Mucosa of rectum (tissue), 2 donors: Measurements from ENCODE around the gene HDAC8.
"Not testable (repeated sequence)": the region's sequence is repeated elsewhere in the genome, so short reads cannot be mapped to it uniquely, and the experiment has no call there.

Source experiments
- H3K27ac ChIP-seq, 2 donors: one replicate each; pipeline ENCODE4 v1.7.0; 2013; ENCODE audit warnings: inconsistent platforms in 2 of 2, low read depth in 2 of 2, low read length in 2 of 2
- H3K27me3 ChIP-seq, 2 donors: one replicate each; pipeline ENCODE4 v1.7.0; 2013; ENCODE audit warnings: low read length in 2 of 2; ENCODE audit not compliant: control insufficient read depth in 2 of 2, insufficient read depth in 2 of 2
- H3K36me3 ChIP-seq, 2 donors: one replicate each; pipeline ENCODE4 v1.7.0; 2013; ENCODE audit warnings: low read length in 2 of 2; ENCODE audit not compliant: control insufficient read depth in 2 of 2, insufficient read depth in 2 of 2
- H3K4me1 ChIP-seq, 2 donors: one replicate each; pipeline ENCODE4 v1.7.0; 2013; ENCODE audit warnings: low read length in 2 of 2, mild to moderate bottlenecking in 1 of 2; ENCODE audit not compliant: control insufficient read depth in 2 of 2, insufficient read depth in 2 of 2
- H3K4me3 ChIP-seq, 2 donors: one replicate each; pipeline ENCODE4 v1.7.0; 2013; ENCODE audit warnings: low read length in 2 of 2
- H3K9ac ChIP-seq, 2 donors: one replicate each; pipeline ENCODE4 v1.7.0; 2013; ENCODE audit warnings: low read length in 2 of 2, low read depth in 1 of 2, mild to moderate bottlenecking in 1 of 2
- H3K9me3 ChIP-seq, 2 donors: one replicate each; pipeline ENCODE4 v1.7.0; 2013; ENCODE audit warnings: low read length in 2 of 2; ENCODE audit not compliant: control insufficient read depth in 2 of 2
- donor health status: healthy.
- donor health status: Normal muscosa, but diverticular disease.

Gene HDAC8

GRCh38 chrX:72340626-72341025 lies 232.0 kb downstream of the HDAC8 start:
- no peak overlapping the region for H3K4me3 ChIP-seq
- no peak overlapping the region for H3K27ac ChIP-seq
- no peak overlapping the region for H3K9ac ChIP-seq
- no peaks in the 10 kb centered on the region for H3K4me1 ChIP-seq
- H3K9me3 ChIP-seq: no peaks in the 10 kb centered on the region
- H3K36me3 ChIP-seq: no peaks in the 10 kb centered on the region
- H3K27me3 ChIP-seq: no peaks in the 10 kb centered on the region

GRCh38 chrX:72340041-72340440 lies 232.6 kb downstream of the HDAC8 start:
- no peaks in the 10 kb centered on the region for H3K27me3 ChIP-seq
- H3K4me3 ChIP-seq: no peak overlapping the region
- H3K9me3 ChIP-seq: no peaks in the 10 kb centered on the region
- H3K27ac ChIP-seq: no peak overlapping the region
- H3K4me1 ChIP-seq: no peaks in the 10 kb centered on the region
- H3K9ac ChIP-seq: no peak overlapping the region
- H3K36me3 ChIP-seq: no peaks in the 10 kb centered on the region

- H3K9ac ChIP-seq: no peak overlapping the region
- H3K4me3 ChIP-seq: no peak overlapping the region
- H3K9me3 ChIP-seq: no peaks in the 10 kb centered on the region
- no peak overlapping the region for H3K27ac ChIP-seq
- H3K36me3 ChIP-seq: no peaks in the 10 kb centered on the region
- peaks cover 0 to 2% of the 10 kb centered on the region in 2 donors for H3K27me3 ChIP-seq
- H3K4me1 ChIP-seq: no peaks in the 10 kb centered on the region
Measured at GRCh38 chrX:72330131-72330530, 242.5 kb downstream of the HDAC8 start.

GRCh38 chrX:72326605-72327300 lies 245.9 kb downstream of the HDAC8 start:
- no peak overlapping the region for H3K27ac ChIP-seq
- no peak overlapping the region for H3K9ac ChIP-seq
- no peaks in the 10 kb centered on the region for H3K36me3 ChIP-seq
- H3K4me3 ChIP-seq: no peak overlapping the region
- peaks cover 0 to 2% of the 10 kb centered on the region in 2 donors for H3K27me3 ChIP-seq
- H3K9me3 ChIP-seq: no peaks in the 10 kb centered on the region
- no peaks in the 10 kb centered on the region for H3K4me1 ChIP-seq

- H3K27me3 ChIP-seq, H3K4me1 ChIP-seq, H3K4me3 ChIP-seq, H3K9me3 ChIP-seq, H3K9ac ChIP-seq, H3K27ac ChIP-seq, H3K36me3 ChIP-seq: not testable (repeated sequence)
Measured at GRCh38 chrX:72319651-72320050, 253.0 kb downstream of the HDAC8 start.

GRCh38 chrX:72317139-72317538 lies 255.5 kb downstream of the HDAC8 start:
- H3K36me3 ChIP-seq: no peaks in the 10 kb centered on the region
- no peaks in the 10 kb centered on the region for H3K9me3 ChIP-seq
- H3K27me3 ChIP-seq: peaks cover 8 to 9% of the 10 kb centered on the region in 2 donors
- H3K4me3 ChIP-seq: no peak overlapping the region
- H3K9ac ChIP-seq: no peak overlapping the region
- no peak overlapping the region for H3K27ac ChIP-seq
- H3K4me1 ChIP-seq: no peaks in the 10 kb centered on the region

- no peaks in the 10 kb centered on the region for H3K36me3 ChIP-seq
- H3K9me3 ChIP-seq: no peaks in the 10 kb centered on the region
- H3K27ac ChIP-seq: no peak overlapping the region
- no peak overlapping the region for H3K9ac ChIP-seq
- peaks cover 8 to 9% of the 10 kb centered on the region in 2 donors for H3K27me3 ChIP-seq
- no peaks in the 10 kb centered on the region for H3K4me1 ChIP-seq
- no peak overlapping the region for H3K4me3 ChIP-seq
Measured at GRCh38 chrX:72316408-72317110, 256.1 kb downstream of the HDAC8 start.

GRCh38 chrX:72314881-72315280 lies 257.8 kb downstream of the HDAC8 start:
- no peaks in the 10 kb centered on the region for H3K36me3 ChIP-seq
- no peak overlapping the region for H3K4me3 ChIP-seq
- H3K4me1 ChIP-seq: no peaks in the 10 kb centered on the region
- no peaks in the 10 kb centered on the region for H3K9me3 ChIP-seq
- H3K27me3 ChIP-seq: peaks cover 8 to 13% of the 10 kb centered on the region in 2 donors
- no peak overlapping the region for H3K27ac ChIP-seq
- H3K9ac ChIP-seq: no peak overlapping the region

- H3K27ac ChIP-seq: no peak overlapping the region
- no peaks in the 10 kb centered on the region for H3K9me3 ChIP-seq
- H3K4me3 ChIP-seq: no peak overlapping the region
- H3K27me3 ChIP-seq: peaks cover 11 to 22% of the 10 kb centered on the region in 2 donors
- H3K9ac ChIP-seq: no peak overlapping the region
- no peaks in the 10 kb centered on the region for H3K36me3 ChIP-seq
- peaks cover 2% of the 10 kb centered on the region in 2 donors for H3K4me1 ChIP-seq
Measured at GRCh38 chrX:72313707-72314641, 258.7 kb downstream of the HDAC8 start.
